HEK293 (cell line): ENCODE measurements around the gene TBC1D20.
A peak's percentile ranks its signal among the peaks of the same experiment; 100 is the strongest.
"Not testable (repeated sequence)": the region's sequence is repeated elsewhere in the genome, so short reads cannot be mapped to it uniquely, and the experiment has no call there.

Experiments
- CTCF ChIA-PET: fragments of 350-600 bp; formaldehyde crosslinking; extraction: SDS; loops from one replicate; lab custom pipeline; 2021; ENCODE audit warnings: antibody characterized with exemption; lab: Yijun Ruan, JAX
- POLR2A ChIA-PET: fragments of 300-600 bp; formaldehyde crosslinking; extraction: SDS; loops from one replicate; lab custom pipeline; 2020; ENCODE audit warnings: antibody characterized with exemption, inconsistent platforms; lab: Yijun Ruan, JAX
- H3K27ac ChIP-seq: fragments of 200-500 bp; sonication (Bioruptor generic); 2 replicates; pipeline ENCODE4 v1.5.1; 2014; ENCODE audit warnings: low read depth, low read length, control low read depth, inconsistent platforms; ENCODE audit errors: extremely low read depth
- H3K36me3 ChIP-seq, 2 experiments: fragments of 200-500 bp in 1 of 2; sonication (Bioruptor generic) in 1 of 2; 1 replicate in 1 of 2; 2 replicates in 1 of 2; pipeline ENCODE4 v1.5.1; 2014 to 2017; ENCODE audit warnings: inconsistent platforms in 2 of 2, low read length in 2 of 2; ENCODE audit not compliant: control insufficient read depth in 2 of 2, insufficient read depth in 1 of 2
- H3K4me1 ChIP-seq: fragments of 200-500 bp; sonication (Bioruptor generic); 2 replicates; pipeline ENCODE4 v1.5.1; 2014; ENCODE audit warnings: mild to moderate bottlenecking, low read length, inconsistent platforms; ENCODE audit not compliant: control insufficient read depth, insufficient read depth
- H3K4me3 ChIP-seq: 2 replicates; pipeline ENCODE4 v1.5.1; 2011; ENCODE audit warnings: low read depth, mild to moderate bottlenecking, control low read depth, low read length, moderate library complexity
- H3K9me3 ChIP-seq: fragments of 200-500 bp; sonication (Bioruptor generic); 2 replicates; pipeline ENCODE4 v1.5.1; 2014; ENCODE audit warnings: low read depth, low read length, inconsistent platforms; ENCODE audit not compliant: control insufficient read depth, insufficient read depth
- GLIS2 ChIP-seq: fragments of 450-650 bp; formaldehyde crosslinking; IDR thresholded peaks from 2 replicates; pipeline ENCODE4 v1.5.1; 2016; ENCODE audit warnings: missing biosample characterization, missing genetic modification characterization
- HOXD13 ChIP-seq: sonication (generic); formaldehyde crosslinking; IDR thresholded peaks from 2 replicates; pipeline ENCODE4 v1.8.0; 2022; ENCODE audit warnings: missing genetic modification reagents, borderline replicate concordance
- RBAK ChIP-seq: fragments of 450-650 bp; formaldehyde crosslinking; IDR thresholded peaks from 2 replicates; pipeline ENCODE4 v1.5.1; 2016; ENCODE audit warnings: missing biosample characterization, missing genetic modification characterization
- REPIN1 ChIP-seq: fragments of 450-650 bp; formaldehyde crosslinking; IDR thresholded peaks from 2 replicates; pipeline ENCODE4 v1.5.1; 2017; ENCODE audit warnings: missing biosample characterization, missing genetic modification characterization, low read depth
- YY1 ChIP-seq: fragments of 450-650 bp; formaldehyde crosslinking; IDR thresholded peaks from 2 replicates; pipeline ENCODE4 v1.5.1; 2018; ENCODE audit warnings: missing biosample characterization, missing genetic modification characterization
- ZBTB1 ChIP-seq: fragments of 450-650 bp; formaldehyde crosslinking; IDR thresholded peaks from 2 replicates; pipeline ENCODE4 v1.5.1; 2016; ENCODE audit warnings: missing biosample characterization, missing genetic modification characterization
- ZFP37 ChIP-seq: fragments of 450-650 bp; formaldehyde crosslinking; IDR thresholded peaks from 2 replicates; pipeline ENCODE4 v1.5.1; 2016; ENCODE audit warnings: missing biosample characterization, missing genetic modification characterization
- ZNF10 ChIP-seq: fragments of 450-650 bp; formaldehyde crosslinking; IDR thresholded peaks from 2 replicates; pipeline ENCODE4 v1.5.1; 2017; ENCODE audit warnings: missing biosample characterization, missing genetic modification characterization
- ZNF121 ChIP-seq: fragments of 450-650 bp; formaldehyde crosslinking; IDR thresholded peaks from 2 replicates; pipeline ENCODE4 v1.5.1; 2016; ENCODE audit warnings: missing biosample characterization, missing genetic modification characterization
- ZNF138 ChIP-seq: fragments of 450-650 bp; formaldehyde crosslinking; IDR thresholded peaks from 2 replicates; pipeline ENCODE4 v1.5.1; 2016; ENCODE audit warnings: missing biosample characterization, missing genetic modification characterization, borderline replicate concordance
- ZNF146 ChIP-seq: fragments of 450-650 bp; formaldehyde crosslinking; IDR thresholded peaks from 2 replicates; pipeline ENCODE4 v1.5.1; 2016; ENCODE audit warnings: missing biosample characterization, missing genetic modification characterization
- ZNF184 ChIP-seq: fragments of 450-650 bp; IDR thresholded peaks from 2 replicates; pipeline ENCODE4 v1.5.1; 2018; ENCODE audit warnings: missing biosample characterization, mild to moderate bottlenecking, missing genetic modification characterization
- ZNF341 ChIP-seq: fragments of 450-650 bp; formaldehyde crosslinking; IDR thresholded peaks from 2 replicates; pipeline ENCODE4; 2016; ENCODE audit warnings: low read depth, missing biosample characterization, missing genetic modification characterization
- ZNF354C ChIP-seq: fragments of 450-650 bp; formaldehyde crosslinking; IDR thresholded peaks from 2 replicates; pipeline ENCODE4 v1.5.1; 2016; ENCODE audit warnings: missing biosample characterization, missing genetic modification characterization, low read depth, borderline replicate concordance
- ZNF366 ChIP-seq: fragments of 450-650 bp; formaldehyde crosslinking; conservative IDR thresholded peaks from 2 replicates; pipeline ENCODE4 v1.5.1; 2016; ENCODE audit warnings: missing biosample characterization, missing genetic modification characterization
- ZNF391 ChIP-seq: fragments of 450-650 bp; formaldehyde crosslinking; IDR thresholded peaks from 2 replicates; pipeline ENCODE4 v1.5.1; 2016; ENCODE audit warnings: low read depth, missing biosample characterization, missing genetic modification characterization, borderline replicate concordance
- ZNF48 ChIP-seq: fragments of 450-650 bp; formaldehyde crosslinking; IDR thresholded peaks from 2 replicates; pipeline ENCODE4 v1.5.1; 2016; ENCODE audit warnings: missing biosample characterization, missing genetic modification characterization
- ZNF501 ChIP-seq: fragments of 450-650 bp; formaldehyde crosslinking; IDR thresholded peaks from 2 replicates; pipeline ENCODE4 v1.5.1; 2016; ENCODE audit warnings: missing biosample characterization, missing genetic modification characterization
- ZNF654 ChIP-seq: fragments of 450-650 bp; formaldehyde crosslinking; IDR thresholded peaks from 2 replicates; pipeline ENCODE4 v1.5.1; 2016; ENCODE audit warnings: low read depth, missing biosample characterization, missing genetic modification characterization
- ZNF76 ChIP-seq: fragments of 450-650 bp; formaldehyde crosslinking; IDR thresholded peaks from 2 replicates; pipeline ENCODE4; 2016; ENCODE audit warnings: low read depth, missing biosample characterization, missing genetic modification characterization, borderline replicate concordance
- ZNF837 ChIP-seq: fragments of 450-650 bp; formaldehyde crosslinking; IDR thresholded peaks from 2 replicates; pipeline ENCODE4 v1.5.1; 2016; ENCODE audit warnings: missing biosample characterization, missing genetic modification characterization
- ZSCAN30 ChIP-seq: fragments of 450-650 bp; IDR thresholded peaks from 2 replicates; pipeline ENCODE4 v1.5.1; 2018; ENCODE audit warnings: missing biosample characterization, mild to moderate bottlenecking, missing genetic modification characterization, moderate library complexity
- ZXDB ChIP-seq: fragments of 450-650 bp; formaldehyde crosslinking; IDR thresholded peaks from 2 replicates; pipeline ENCODE4 v1.5.1; 2016; ENCODE audit warnings: missing biosample characterization, missing genetic modification characterization
- TF ChIP-seq, protein P1 (sequence below): fragments of 450-650 bp; formaldehyde crosslinking; IDR thresholded peaks from 2 replicates; pipeline ENCODE4 v1.5.1; 2016; ENCODE audit warnings: missing biosample characterization, missing genetic modification characterization, borderline replicate concordance
- TF ChIP-seq, protein P2 (sequence below): fragments of 450-650 bp; formaldehyde crosslinking; IDR thresholded peaks from 2 replicates; pipeline ENCODE4 v1.5.1; 2017; ENCODE audit warnings: missing biosample characterization, missing genetic modification characterization
- TF ChIP-seq, protein P3 (sequence below): fragments of 450-650 bp; formaldehyde crosslinking; IDR thresholded peaks from 2 replicates; pipeline ENCODE4 v1.5.1; 2017; ENCODE audit warnings: missing biosample characterization, missing genetic modification characterization

Gene TBC1D20

DNA sequence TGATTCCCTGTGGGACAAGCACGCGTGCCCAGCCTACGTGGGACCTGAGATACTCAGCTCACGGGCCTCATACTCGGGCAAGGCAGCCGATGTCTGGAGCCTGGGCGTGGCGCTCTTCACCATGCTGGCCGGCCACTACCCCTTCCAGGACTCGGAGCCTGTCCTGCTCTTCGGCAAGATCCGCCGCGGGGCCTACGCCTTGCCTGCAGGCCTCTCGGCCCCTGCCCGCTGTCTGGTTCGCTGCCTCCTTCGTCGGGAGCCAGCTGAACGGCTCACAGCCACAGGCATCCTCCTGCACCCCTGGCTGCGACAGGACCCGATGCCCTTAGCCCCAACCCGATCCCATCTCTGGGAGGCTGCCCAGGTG is 66.1 kb downstream of the TBC1D20 start:
- TF ChIP-seq, protein P1, sequence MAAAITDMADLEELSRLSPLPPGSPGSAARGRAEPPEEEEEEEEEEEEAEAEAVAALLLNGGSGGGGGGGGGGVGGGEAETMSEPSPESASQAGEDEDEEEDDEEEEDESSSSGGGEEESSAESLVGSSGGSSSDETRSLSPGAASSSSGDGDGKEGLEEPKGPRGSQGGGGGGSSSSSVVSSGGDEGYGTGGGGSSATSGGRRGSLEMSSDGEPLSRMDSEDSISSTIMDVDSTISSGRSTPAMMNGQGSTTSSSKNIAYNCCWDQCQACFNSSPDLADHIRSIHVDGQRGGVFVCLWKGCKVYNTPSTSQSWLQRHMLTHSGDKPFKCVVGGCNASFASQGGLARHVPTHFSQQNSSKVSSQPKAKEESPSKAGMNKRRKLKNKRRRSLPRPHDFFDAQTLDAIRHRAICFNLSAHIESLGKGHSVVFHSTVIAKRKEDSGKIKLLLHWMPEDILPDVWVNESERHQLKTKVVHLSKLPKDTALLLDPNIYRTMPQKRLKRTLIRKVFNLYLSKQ (tag by site-specific recombination): no peak
- TF ChIP-seq HOXD13 (CRISPR knock-in tag): no peak
- no peak for TF ChIP-seq ZNF654 (tag by site-specific recombination)
- no peak for TF ChIP-seq REPIN1
- TF ChIP-seq ZNF76 (tag by site-specific recombination): no peak
- TF ChIP-seq ZNF10: no peak
- TF ChIP-seq ZNF146 (tag by site-specific recombination): no peak
- no peak for TF ChIP-seq ZNF391 (tag by site-specific recombination)
- no peak for TF ChIP-seq GLIS2 (tag by site-specific recombination)
- no peak for TF ChIP-seq ZNF366 (tag by site-specific recombination)
- TF ChIP-seq ZNF48 (tag by site-specific recombination): no peak
- no peak for TF ChIP-seq ZNF341 (tag by site-specific recombination)
- TF ChIP-seq, protein P2, sequence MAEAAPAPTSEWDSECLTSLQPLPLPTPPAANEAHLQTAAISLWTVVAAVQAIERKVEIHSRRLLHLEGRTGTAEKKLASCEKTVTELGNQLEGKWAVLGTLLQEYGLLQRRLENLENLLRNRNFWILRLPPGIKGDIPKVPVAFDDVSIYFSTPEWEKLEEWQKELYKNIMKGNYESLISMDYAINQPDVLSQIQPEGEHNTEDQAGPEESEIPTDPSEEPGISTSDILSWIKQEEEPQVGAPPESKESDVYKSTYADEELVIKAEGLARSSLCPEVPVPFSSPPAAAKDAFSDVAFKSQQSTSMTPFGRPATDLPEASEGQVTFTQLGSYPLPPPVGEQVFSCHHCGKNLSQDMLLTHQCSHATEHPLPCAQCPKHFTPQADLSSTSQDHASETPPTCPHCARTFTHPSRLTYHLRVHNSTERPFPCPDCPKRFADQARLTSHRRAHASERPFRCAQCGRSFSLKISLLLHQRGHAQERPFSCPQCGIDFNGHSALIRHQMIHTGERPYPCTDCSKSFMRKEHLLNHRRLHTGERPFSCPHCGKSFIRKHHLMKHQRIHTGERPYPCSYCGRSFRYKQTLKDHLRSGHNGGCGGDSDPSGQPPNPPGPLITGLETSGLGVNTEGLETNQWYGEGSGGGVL (tag by site-specific recombination): no peak
- no peak for TF ChIP-seq ZXDB (tag by site-specific recombination)
- no peak overlapping the region for H3K4me3 ChIP-seq
- ChIA-PET POLR2A (interaction anchor here (1.1 kb wide), 1 partner anchor 11 kb away, joined by 4 read pairs; no protein-coding TSS in a partner anchor), CTCF (no interaction called here)
- no peak overlapping the region for H3K27ac ChIP-seq
- H3K4me1 ChIP-seq: no peaks in the 10 kb centered on the region
- H3K36me3 ChIP-seq: peaks cover 36 to 60% of the 10 kb centered on the region in 2 experiments
- H3K9me3 ChIP-seq: no peaks in the 10 kb centered on the region

DNA sequence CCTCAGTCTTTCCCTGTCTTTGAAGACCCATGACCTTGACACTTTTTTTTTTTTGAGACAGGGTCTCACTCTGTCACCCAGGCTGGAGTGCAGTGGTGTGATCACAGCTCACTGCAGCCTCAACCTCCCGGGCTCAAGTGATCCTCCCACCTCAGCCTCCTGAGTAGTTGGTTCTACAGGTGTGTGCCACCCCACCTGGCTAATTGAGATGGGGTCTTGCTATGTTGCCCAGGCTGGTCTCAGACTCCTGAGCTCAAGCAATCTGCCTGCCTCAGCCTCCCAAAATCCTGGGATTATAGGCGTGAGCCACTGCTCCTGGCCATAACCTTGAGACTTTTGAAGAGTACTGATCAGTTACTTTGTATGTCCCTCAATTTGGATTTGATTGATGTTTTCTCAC is 69.0 kb downstream of the TBC1D20 start:
- ChIA-PET CTCF (interaction anchor here (0.6 to 1.5 kb wide), 6 partner anchors 9 to 65 kb away, joined by 3 to 4 read pairs (median 4); no protein-coding TSS in a partner anchor), POLR2A (interaction anchor here (1.4 kb wide), 1 partner anchor 14 kb away, joined by 4 read pairs; no protein-coding TSS in a partner anchor)
- H3K4me3 ChIP-seq, H3K27ac ChIP-seq, H3K9me3 ChIP-seq, H3K4me1 ChIP-seq: not testable (repeated sequence)
- peak; percentile 83; the same call in 1 of the 2 replicates for TF ChIP-seq ZNF121 (tag by site-specific recombination)
- H3K36me3 ChIP-seq: peaks cover 40 to 83% of the 10 kb centered on the region in 2 experiments

DNA sequence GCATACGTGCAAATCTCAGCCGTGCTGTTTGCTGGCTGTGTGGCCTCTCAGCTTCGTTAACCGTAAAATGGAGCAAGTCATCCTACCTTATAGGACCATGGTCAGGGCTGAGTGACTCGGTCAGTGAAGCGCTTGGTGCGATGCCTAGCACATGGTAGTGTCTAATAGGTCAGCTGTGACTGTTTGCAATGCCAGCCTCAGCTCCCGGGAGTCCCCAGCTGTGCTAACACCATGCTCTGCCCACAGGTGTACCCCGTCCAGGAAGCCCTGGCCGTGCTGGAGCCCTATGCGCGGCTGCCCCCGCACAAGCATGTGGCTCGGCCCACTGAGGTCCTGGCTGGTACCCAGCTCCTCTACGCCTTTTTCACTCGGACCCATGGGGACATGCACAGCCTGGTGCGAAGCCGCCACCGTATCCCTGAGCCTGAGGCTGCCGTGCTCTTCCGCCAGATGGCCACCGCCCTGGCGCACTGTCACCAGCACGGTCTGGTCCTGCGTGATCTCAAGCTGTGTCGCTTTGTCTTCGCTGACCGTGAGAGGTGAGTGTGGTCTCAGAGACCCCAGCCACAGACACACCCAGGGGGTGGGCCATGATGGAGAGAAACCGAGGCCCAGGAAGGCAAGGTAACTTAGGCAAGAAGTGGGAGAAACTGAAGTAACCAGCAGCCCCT is 71.2 kb downstream of the TBC1D20 start:
- Histone ChIP-seq H3K36me3 (peaks cover 41 to 75% of the 10 kb centered on the region in 2 experiments), H3K4me1 (no peaks in the 10 kb centered on the region), H3K9me3 (no peaks in the 10 kb centered on the region), H3K4me3 (no peak overlapping the region), H3K27ac (no peak overlapping the region)
- ChIA-PET CTCF (interaction anchor here (1.1 kb wide), 1 partner anchor 36 kb away, joined by 3 read pairs; no protein-coding TSS in a partner anchor), POLR2A (interaction anchor here (0.8 kb wide), 2 partner anchors 9 kb away, joined by 3 to 6 read pairs; no protein-coding TSS in a partner anchor)
- TF ChIP-seq RBAK (no peak), ZFP37 (tag by site-specific recombination) (no peak), ZSCAN30 (tag by site-specific recombination) (no peak), ZNF138 (no peak), ZNF341 (tag by site-specific recombination) (no peak), ZNF184 (tag by site-specific recombination) (no peak), ZNF837 (no peak), ZBTB1 (tag by site-specific recombination) (no peak), YY1 (tag by site-specific recombination) (no peak), ZNF501 (no peak), ZNF354C (tag by site-specific recombination) (no peak)
- TF ChIP-seq, protein P3, sequence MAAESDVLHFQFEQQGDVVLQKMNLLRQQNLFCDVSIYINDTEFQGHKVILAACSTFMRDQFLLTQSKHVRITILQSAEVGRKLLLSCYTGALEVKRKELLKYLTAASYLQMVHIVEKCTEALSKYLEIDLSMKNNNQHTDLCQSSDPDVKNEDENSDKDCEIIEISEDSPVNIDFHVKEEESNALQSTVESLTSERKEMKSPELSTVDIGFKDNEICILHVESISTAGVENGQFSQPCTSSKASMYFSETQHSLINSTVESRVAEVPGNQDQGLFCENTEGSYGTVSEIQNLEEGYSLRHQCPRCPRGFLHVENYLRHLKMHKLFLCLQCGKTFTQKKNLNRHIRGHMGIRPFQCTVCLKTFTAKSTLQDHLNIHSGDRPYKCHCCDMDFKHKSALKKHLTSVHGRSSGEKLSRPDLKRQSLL: no peak
- TF ChIP-seq, protein P1 (tag by site-specific recombination): no peak
